Liver (tissue), 9 donors: ENCODE data around the gene ZNF503. TPM values are rescaled to one million over a fixed set of nuclear protein-coding genes. Genes with fewer than 3 reads are reported as not detected.

Experiments used
- DNase-seq: peaks from one replicate; pipeline ENCODE4 v3.0.0-alpha.2; 2017; ENCODE audit warnings: low spot score
- H3K27ac ChIP-seq, 2 donors: one replicate each; pipeline ENCODE4 v1.7.0; 2013; ENCODE audit warnings: inconsistent platforms in 2 of 2, low read length in 2 of 2, control low read depth in 1 of 2, low read depth in 1 of 2, mild to moderate bottlenecking in 1 of 2
- H3K27me3 ChIP-seq, 4 donors: one replicate each; pipeline versions ENCODE4 v1.6.1 to v1.7.0; 2013; ENCODE audit warnings: low read length in 3 of 4, inconsistent platforms in 1 of 4, mild to moderate bottlenecking in 1 of 4, moderate library complexity in 1 of 4; ENCODE audit not compliant: control insufficient read depth in 4 of 4, insufficient read depth in 4 of 4
- H3K36me3 ChIP-seq, 4 donors: one replicate each; pipeline versions ENCODE4 v1.6.1 to v1.7.0; 2013; ENCODE audit warnings: low read length in 3 of 4, mild to moderate bottlenecking in 3 of 4, low read depth in 1 of 4, moderate library complexity in 1 of 4; ENCODE audit not compliant: control insufficient read depth in 4 of 4, insufficient read depth in 3 of 4
- H3K4me1 ChIP-seq, 4 donors: one replicate each; pipeline versions ENCODE4 v1.6.1 to v1.7.0; 2013; ENCODE audit warnings: low read length in 3 of 4, mild to moderate bottlenecking in 3 of 4, moderate library complexity in 1 of 4; ENCODE audit not compliant: control insufficient read depth in 4 of 4, insufficient read depth in 4 of 4
- H3K4me3 ChIP-seq, 3 donors: one replicate each; pipeline versions ENCODE4 v1.6.1 to v1.7.0; 2013; ENCODE audit warnings: low read length in 3 of 3, control low read depth in 1 of 3, low read depth in 1 of 3, mild to moderate bottlenecking in 1 of 3
- H3K9ac ChIP-seq, 2 donors: one replicate each; pipeline ENCODE4 v1.7.0; 2013; ENCODE audit warnings: low read length in 2 of 2, mild to moderate bottlenecking in 2 of 2, moderate library complexity in 2 of 2, control low read depth in 1 of 2, low read depth in 1 of 2
- H3K9me3 ChIP-seq, 4 donors: one replicate each; pipeline versions ENCODE4 v1.6.1 to v1.7.0; 2013; ENCODE audit warnings: low read length in 3 of 4; ENCODE audit not compliant: control insufficient read depth in 4 of 4
- ATF3 ChIP-seq: IDR thresholded peaks from 2 replicates; pipeline ENCODE4 v1.6.1; 2016; ENCODE audit warnings: antibody characterized with exemption
- EGR1 ChIP-seq, 2 donors: IDR thresholded peaks; 2 replicates each; pipeline ENCODE4 v1.6.1; 2016 to 2018; ENCODE audit warnings: antibody characterized with exemption in 2 of 2, low read depth in 2 of 2
- FOXA1 ChIP-seq: IDR thresholded peaks from 2 replicates; pipeline ENCODE4 v1.6.1; 2016; ENCODE audit warnings: antibody characterized with exemption
- FOXA2 ChIP-seq: IDR thresholded peaks from 2 replicates; pipeline ENCODE4 v1.6.1; 2016; ENCODE audit warnings: antibody characterized with exemption
- GABPA ChIP-seq, 2 donors: IDR thresholded peaks in 1 of 2; conservative IDR thresholded peaks in 1 of 2; 2 replicates each; pipeline ENCODE4 v1.6.1; 2016; ENCODE audit warnings: antibody characterized with exemption in 2 of 2, mild to moderate bottlenecking in 1 of 2, moderate library complexity in 1 of 2
- HNF4A ChIP-seq, 2 donors: conservative IDR thresholded peaks; 2 replicates each; pipeline ENCODE4 v1.6.1; 2016; ENCODE audit warnings: antibody characterized with exemption in 2 of 2, mild to moderate bottlenecking in 2 of 2
- HNF4G ChIP-seq: IDR thresholded peaks from 2 replicates; pipeline ENCODE4 v1.6.1; 2016; ENCODE audit warnings: antibody characterized with exemption
- JUND ChIP-seq, 2 donors: IDR thresholded peaks; 2 replicates each; pipeline ENCODE4 v1.6.1; 2016; ENCODE audit warnings: antibody characterized with exemption in 2 of 2
- MAX ChIP-seq: IDR thresholded peaks from 2 replicates; pipeline ENCODE4 v1.6.1; 2016; ENCODE audit warnings: antibody characterized with exemption
- NR2F2 ChIP-seq: IDR thresholded peaks from 2 replicates; pipeline ENCODE4 v1.6.1; 2016; ENCODE audit warnings: antibody characterized with exemption
- RAD21 ChIP-seq, 2 donors: IDR thresholded peaks; 2 replicates each; pipeline ENCODE4 v1.6.1; 2016; ENCODE audit warnings: antibody characterized with exemption in 2 of 2, mild to moderate bottlenecking in 2 of 2
- RXRA ChIP-seq, 2 donors: IDR thresholded peaks; 2 replicates each; pipeline ENCODE4 v1.6.1; 2017 to 2018; ENCODE audit warnings: antibody characterized with exemption in 2 of 2, mild to moderate bottlenecking in 1 of 2
- SP1 ChIP-seq: IDR thresholded peaks from 2 replicates; pipeline ENCODE4 v1.6.1; 2018; ENCODE audit warnings: antibody characterized with exemption, mild to moderate bottlenecking
- TAF1 ChIP-seq: conservative IDR thresholded peaks from 2 replicates; pipeline ENCODE4 v1.6.1; 2016; ENCODE audit warnings: antibody characterized with exemption, mild to moderate bottlenecking
- YY1 ChIP-seq: IDR thresholded peaks from 2 replicates; pipeline ENCODE4 v1.6.1; 2016; ENCODE audit warnings: antibody characterized with exemption, mild to moderate bottlenecking
- ZBTB33 ChIP-seq: IDR thresholded peaks from 2 replicates; pipeline ENCODE4 v1.6.1; 2016; ENCODE audit warnings: antibody characterized with exemption
- WGBS: extraction: QIAGEN DNeasy Blood & Tissue Kit; methylation state at CpG from one replicate; pipeline ENCODE4 v1.1.7; 2013; 5-methylcytosine and 5-hydroxymethylcytosine counted together
- polyA plus RNA-seq, 2 donors: library from polyadenylated mRNA; stranded (reverse) in 1 of 2; unstranded in 1 of 2; fragments of 200-250 nt in 1 of 2; fragments of >200 nt in 1 of 2; fragmentation: Nextera tagmentation in 1 of 2; extraction: Ambion mirVana in 1 of 2; gene quantifications; one replicate each; pipeline versions ENCODE4 v1.2.1 to v1.2.3, GENCODE V29; 2013 to 2015
- total RNA-seq, 2 donors: library from RNA; depleted of rRNA; stranded (reverse); fragments of >200 nt; gene quantifications; one replicate each; pipeline ENCODE4 v1.2.3, GENCODE V29; 2014
- TF ChIP-seq, protein P1 (sequence below): IDR thresholded peaks from 2 replicates; pipeline ENCODE4 v1.6.1; 2016; ENCODE audit warnings: antibody characterized with exemption, mild to moderate bottlenecking
- TF ChIP-seq, protein P2 (sequence below): fragments of 150-350 bp; IDR thresholded peaks from 2 replicates; pipeline ENCODE4 v1.5.1; 2017; ENCODE audit warnings: improper control_type of control experiment, low read depth, low read length; ENCODE audit not compliant: missing input control
- donor health status: healthy.
- donor health status: healthy.
- donor health status: healthy.
- donor health status: healthy.
- donor health status: healthy.

Gene ZNF503
- total RNA-seq (1 to 10 TPM; 1.6 to 2.3 TPM), polyA plus RNA-seq (1 to 10 TPM; 1.8 to 5.2 TPM)

DNA sequence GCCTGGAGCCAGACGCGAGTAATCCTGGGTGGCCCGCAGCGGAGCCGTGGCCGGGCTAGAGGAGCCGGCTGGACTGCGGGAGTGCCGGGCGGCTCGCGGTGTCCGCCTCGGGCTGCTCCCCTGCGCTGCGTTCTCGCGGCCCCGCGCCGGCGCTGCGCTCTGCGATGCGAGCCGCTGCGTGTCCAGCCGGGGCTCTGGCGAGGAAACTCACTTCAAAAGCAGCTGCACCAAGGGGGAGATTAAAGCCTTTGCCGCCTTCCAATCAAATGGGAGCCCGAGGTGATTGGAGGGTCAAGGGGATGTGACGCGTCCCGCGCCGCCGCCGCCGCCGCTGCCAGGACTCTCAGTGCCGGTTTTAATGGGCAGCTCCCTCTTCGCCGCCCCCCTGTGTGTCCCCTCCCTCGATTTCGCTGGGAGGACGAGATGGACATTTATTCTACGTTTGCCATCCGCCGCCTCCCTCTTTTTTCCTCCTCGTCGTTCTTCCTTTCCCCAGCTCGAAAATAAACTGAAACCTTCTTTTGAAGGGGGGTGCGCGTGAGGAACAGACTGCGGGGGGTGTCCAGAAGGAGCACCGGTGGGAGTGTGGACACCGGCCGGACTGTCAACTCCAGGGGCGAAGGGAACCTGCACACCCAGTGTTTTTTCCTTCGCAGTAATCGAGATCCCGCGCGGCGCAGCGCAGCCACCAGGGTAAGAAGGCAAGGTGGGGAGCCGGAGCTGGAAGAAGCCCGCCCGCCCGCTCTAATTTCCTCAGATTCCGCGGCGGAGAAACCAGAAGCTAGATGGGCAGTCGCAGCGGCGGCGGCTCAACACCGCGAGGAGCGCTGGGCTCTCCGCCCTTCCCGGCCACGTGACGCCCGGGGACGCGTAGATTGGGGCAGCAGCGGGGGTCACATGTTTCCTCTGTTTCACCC is at the start of gene ZNF503:
ZNF503 (minus strand) TSS at position 196 of the 917 bp plus-strand sequence. CDS start 345 bp downstream, outside the sequence.
- Histone ChIP-seq H3K36me3 (no peaks in the 10 kb centered on the region), H3K9ac (peak within 1 kb of the TSS; percentile 83 to 88), H3K4me1 (peaks cover 7 to 33% (median 19%) of the 10 kb centered on the region in 4 donors), H3K4me3 (peak within 1 kb of the TSS; percentile 74 to 88 (median 86)), H3K27me3 (no peaks in the 10 kb centered on the region), H3K9me3 (no peaks in the 10 kb centered on the region), H3K27ac (peak within 1 kb of the TSS; percentile 95 to 97)
- TF ChIP-seq MAX (peak; percentile 40), FOXA2 (no peak), RXRA (IDR thresholded peaks at IDR 0.05) (peak; percentile 62 to 69), GABPA (IDR thresholded peaks at IDR 0.05 in 1 of 2, conservative IDR thresholded peaks at IDR 0.05 in 1 of 2) (peak in 1 of 2 donors; percentile 70), ATF3 (no peak), JUND (IDR thresholded peaks at IDR 0.05) (no peak), EGR1 (IDR thresholded peaks at IDR 0.05; ENCODE audit: low read depth in 2 of 2) (peak in 1 of 2 donors; percentile 47), HNF4A (conservative IDR thresholded peaks at IDR 0.05) (no peak), YY1 (peak; percentile 57), SP1 (peak; percentile 74), HNF4G (no peak), TAF1 (peak; percentile 75), RAD21 (IDR thresholded peaks at IDR 0.05) (peak; percentile 57 to 59), FOXA1 (no peak), ZBTB33 (peak; percentile 56), NR2F2 (peak; percentile 21)
- TF ChIP-seq, protein P1, sequence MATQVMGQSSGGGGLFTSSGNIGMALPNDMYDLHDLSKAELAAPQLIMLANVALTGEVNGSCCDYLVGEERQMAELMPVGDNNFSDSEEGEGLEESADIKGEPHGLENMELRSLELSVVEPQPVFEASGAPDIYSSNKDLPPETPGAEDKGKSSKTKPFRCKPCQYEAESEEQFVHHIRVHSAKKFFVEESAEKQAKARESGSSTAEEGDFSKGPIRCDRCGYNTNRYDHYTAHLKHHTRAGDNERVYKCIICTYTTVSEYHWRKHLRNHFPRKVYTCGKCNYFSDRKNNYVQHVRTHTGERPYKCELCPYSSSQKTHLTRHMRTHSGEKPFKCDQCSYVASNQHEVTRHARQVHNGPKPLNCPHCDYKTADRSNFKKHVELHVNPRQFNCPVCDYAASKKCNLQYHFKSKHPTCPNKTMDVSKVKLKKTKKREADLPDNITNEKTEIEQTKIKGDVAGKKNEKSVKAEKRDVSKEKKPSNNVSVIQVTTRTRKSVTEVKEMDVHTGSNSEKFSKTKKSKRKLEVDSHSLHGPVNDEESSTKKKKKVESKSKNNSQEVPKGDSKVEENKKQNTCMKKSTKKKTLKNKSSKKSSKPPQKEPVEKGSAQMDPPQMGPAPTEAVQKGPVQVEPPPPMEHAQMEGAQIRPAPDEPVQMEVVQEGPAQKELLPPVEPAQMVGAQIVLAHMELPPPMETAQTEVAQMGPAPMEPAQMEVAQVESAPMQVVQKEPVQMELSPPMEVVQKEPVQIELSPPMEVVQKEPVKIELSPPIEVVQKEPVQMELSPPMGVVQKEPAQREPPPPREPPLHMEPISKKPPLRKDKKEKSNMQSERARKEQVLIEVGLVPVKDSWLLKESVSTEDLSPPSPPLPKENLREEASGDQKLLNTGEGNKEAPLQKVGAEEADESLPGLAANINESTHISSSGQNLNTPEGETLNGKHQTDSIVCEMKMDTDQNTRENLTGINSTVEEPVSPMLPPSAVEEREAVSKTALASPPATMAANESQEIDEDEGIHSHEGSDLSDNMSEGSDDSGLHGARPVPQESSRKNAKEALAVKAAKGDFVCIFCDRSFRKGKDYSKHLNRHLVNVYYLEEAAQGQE = peak; percentile 34
- TF ChIP-seq, protein P2, sequence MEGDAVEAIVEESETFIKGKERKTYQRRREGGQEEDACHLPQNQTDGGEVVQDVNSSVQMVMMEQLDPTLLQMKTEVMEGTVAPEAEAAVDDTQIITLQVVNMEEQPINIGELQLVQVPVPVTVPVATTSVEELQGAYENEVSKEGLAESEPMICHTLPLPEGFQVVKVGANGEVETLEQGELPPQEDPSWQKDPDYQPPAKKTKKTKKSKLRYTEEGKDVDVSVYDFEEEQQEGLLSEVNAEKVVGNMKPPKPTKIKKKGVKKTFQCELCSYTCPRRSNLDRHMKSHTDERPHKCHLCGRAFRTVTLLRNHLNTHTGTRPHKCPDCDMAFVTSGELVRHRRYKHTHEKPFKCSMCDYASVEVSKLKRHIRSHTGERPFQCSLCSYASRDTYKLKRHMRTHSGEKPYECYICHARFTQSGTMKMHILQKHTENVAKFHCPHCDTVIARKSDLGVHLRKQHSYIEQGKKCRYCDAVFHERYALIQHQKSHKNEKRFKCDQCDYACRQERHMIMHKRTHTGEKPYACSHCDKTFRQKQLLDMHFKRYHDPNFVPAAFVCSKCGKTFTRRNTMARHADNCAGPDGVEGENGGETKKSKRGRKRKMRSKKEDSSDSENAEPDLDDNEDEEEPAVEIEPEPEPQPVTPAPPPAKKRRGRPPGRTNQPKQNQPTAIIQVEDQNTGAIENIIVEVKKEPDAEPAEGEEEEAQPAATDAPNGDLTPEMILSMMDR = peak; percentile 17
- under 1% methylated on average over 88 of the region's 88 CpGs for WGBS
- peak; percentile 78 for DNase-seq
